ENCODE results near the gene CD52. TPM values are rescaled to one million over a fixed set of nuclear protein-coding genes. Genes with fewer than 3 reads are reported as not detected.

The CD52 gene
- total RNA-seq, 1 donor from 2014 or later, result 243 TPM

GRCh38 chr1:26350343-26350700 lies 32.6 kb downstream of the CD52 start:
- no peaks in the 10 kb centered on the region for H3K27me3 Mint-ChIP-seq (ENCODE audit: low read depth)

DNA sequence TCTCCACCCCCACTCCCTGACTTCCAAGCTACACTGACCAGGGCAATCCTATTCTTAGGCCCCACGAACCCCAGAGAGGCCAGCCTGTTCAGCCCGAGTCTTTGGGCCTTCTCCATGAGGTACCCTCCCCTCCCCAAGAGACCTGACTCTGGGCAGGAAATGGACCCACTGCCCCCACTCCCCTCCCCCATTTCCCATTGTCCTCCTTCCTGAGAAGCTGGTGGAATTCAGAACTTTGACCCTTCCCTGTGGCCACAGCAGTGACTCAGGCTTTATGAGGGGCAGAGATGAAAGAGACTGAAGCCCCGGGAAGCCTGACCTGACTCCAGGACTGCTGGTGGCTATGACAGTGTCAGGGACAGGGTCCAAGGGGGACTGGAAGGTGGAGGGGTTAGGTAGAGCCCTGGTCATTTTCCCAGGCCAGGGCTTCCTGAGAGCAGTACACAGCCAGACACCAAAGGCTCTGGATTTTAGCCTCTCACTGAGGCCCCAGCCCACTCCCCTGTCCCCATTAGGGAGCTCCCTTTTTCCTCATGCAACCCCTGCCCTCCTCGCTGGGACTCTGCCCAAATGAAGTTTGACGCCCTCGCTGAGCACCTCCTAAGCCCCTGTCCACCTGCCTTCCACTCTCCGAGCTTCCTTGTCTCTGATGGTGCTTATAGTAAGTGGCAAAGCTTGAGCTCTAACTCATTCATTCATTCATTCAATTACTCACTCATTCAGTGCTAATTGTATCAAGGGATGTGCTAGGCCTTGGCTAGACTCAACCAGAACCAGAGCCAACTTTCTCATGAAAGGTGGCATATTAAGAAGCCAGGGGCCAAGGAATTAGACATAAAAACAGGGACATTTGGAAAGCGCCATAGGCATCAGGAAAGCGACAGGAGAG lies 33.2 kb downstream of the CD52 start:
- Mint-ChIP-seq H3K4me3 (ENCODE audit: low read depth) (no peak overlapping the region), H3K9me3 (no peaks in the 10 kb centered on the region), H3K27ac (no peak overlapping the region), H3K4me1 (ENCODE audit: low read depth) (peaks cover 4% of the 10 kb centered on the region), H3K36me3 (ENCODE audit: low read depth) (no peaks in the 10 kb centered on the region), H3K27me3 (ENCODE audit: low read depth) (peaks cover 3% of the 10 kb centered on the region)
- intact Hi-C loops (cut with micrococcal nuclease), result no loop called here
- DNase-seq (ENCODE audit: low spot score), result no peak

More at GRCh38 chr1:26350343-26350700, 32.6 kb downstream of the CD52 start:
- no peak overlapping the region for H3K4me3 Mint-ChIP-seq (ENCODE audit: low read depth)
- no peaks in the 10 kb centered on the region for H3K36me3 Mint-ChIP-seq (ENCODE audit: low read depth)
- no peak overlapping the region for H3K27ac Mint-ChIP-seq
- no peaks in the 10 kb centered on the region for H3K9me3 Mint-ChIP-seq
- no peak for DNase-seq (ENCODE audit: low spot score)
- intact Hi-C loops (cut with micrococcal nuclease), result no loop called here
- H3K4me1 Mint-ChIP-seq (ENCODE audit: low read depth), result no peaks in the 10 kb centered on the region

GRCh38 chr1:26351590-26352337 lies 34.0 kb downstream of the CD52 start:
- Mint-ChIP-seq H3K9me3 (no peaks in the 10 kb centered on the region), H3K27me3 (ENCODE audit: low read depth) (peaks cover 3% of the 10 kb centered on the region), H3K4me1 (ENCODE audit: low read depth) (peaks cover 4% of the 10 kb centered on the region), H3K4me3 (ENCODE audit: low read depth) (no peak overlapping the region), H3K36me3 (ENCODE audit: low read depth) (no peaks in the 10 kb centered on the region), H3K27ac (no peak overlapping the region)
- DNase-seq (ENCODE audit: low spot score), result no peak
- intact Hi-C loops (cut with micrococcal nuclease), result no loop called here

- Mint-ChIP-seq H3K36me3 (ENCODE audit: low read depth) (no peaks in the 10 kb centered on the region), H3K4me3 (ENCODE audit: low read depth) (no peak overlapping the region), H3K27ac (no peak overlapping the region)
Measured at GRCh38 chr1:26352338-26352679, 34.6 kb downstream of the CD52 start.

DNA sequence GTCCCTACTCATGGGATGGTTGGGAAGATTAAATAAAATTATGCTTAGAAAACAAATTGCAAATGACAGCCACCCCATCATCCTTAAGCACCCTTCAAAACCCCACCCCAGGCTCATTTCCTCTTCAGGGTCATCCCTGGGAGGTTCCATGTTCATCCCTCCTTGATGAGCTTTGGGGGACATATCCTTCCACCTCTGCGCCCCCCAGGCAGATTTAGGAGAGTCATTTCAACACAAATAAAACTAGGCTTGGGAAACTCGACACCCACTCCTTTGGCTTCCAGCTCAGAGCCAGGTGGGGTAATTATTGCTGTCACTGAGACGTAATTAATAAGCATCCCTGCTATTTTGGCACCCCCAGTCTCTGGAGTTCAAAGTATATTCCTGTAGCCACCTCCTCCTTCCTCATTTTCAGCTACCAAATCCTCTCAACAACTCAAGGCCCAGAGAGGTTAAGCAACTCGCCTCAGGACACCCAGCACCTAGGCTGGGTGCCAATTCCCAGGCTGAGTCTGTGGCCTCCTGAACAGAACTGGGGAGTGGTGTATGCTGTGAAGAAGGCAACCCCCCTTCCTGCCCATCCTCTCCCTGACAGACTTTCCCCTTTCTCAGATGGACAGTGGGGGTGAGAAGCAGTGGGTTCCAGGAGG lies 35.6 kb downstream of the CD52 start:
- H3K27me3 Mint-ChIP-seq (ENCODE audit: low read depth), result peaks cover 3% of the 10 kb centered on the region
- no peak overlapping the region for H3K27ac Mint-ChIP-seq
- no peaks in the 10 kb centered on the region for H3K9me3 Mint-ChIP-seq
- DNase-seq (ENCODE audit: low spot score), result no peak
- intact Hi-C loops (cut with micrococcal nuclease), result no loop called here
- no peak overlapping the region for H3K4me3 Mint-ChIP-seq (ENCODE audit: low read depth)
- no peaks in the 10 kb centered on the region for H3K36me3 Mint-ChIP-seq (ENCODE audit: low read depth)
- H3K4me1 Mint-ChIP-seq (ENCODE audit: low read depth), result peaks cover 7% of the 10 kb centered on the region

More at GRCh38 chr1:26352338-26352679, 34.6 kb downstream of the CD52 start:
- peaks cover 3% of the 10 kb centered on the region for H3K27me3 Mint-ChIP-seq (ENCODE audit: low read depth)
- H3K9me3 Mint-ChIP-seq, result no peaks in the 10 kb centered on the region
- H3K4me1 Mint-ChIP-seq (ENCODE audit: low read depth), result peaks cover 6% of the 10 kb centered on the region
- DNase-seq (ENCODE audit: low spot score), result no peak
- intact Hi-C loops (cut with micrococcal nuclease), result no loop called here

DNA sequence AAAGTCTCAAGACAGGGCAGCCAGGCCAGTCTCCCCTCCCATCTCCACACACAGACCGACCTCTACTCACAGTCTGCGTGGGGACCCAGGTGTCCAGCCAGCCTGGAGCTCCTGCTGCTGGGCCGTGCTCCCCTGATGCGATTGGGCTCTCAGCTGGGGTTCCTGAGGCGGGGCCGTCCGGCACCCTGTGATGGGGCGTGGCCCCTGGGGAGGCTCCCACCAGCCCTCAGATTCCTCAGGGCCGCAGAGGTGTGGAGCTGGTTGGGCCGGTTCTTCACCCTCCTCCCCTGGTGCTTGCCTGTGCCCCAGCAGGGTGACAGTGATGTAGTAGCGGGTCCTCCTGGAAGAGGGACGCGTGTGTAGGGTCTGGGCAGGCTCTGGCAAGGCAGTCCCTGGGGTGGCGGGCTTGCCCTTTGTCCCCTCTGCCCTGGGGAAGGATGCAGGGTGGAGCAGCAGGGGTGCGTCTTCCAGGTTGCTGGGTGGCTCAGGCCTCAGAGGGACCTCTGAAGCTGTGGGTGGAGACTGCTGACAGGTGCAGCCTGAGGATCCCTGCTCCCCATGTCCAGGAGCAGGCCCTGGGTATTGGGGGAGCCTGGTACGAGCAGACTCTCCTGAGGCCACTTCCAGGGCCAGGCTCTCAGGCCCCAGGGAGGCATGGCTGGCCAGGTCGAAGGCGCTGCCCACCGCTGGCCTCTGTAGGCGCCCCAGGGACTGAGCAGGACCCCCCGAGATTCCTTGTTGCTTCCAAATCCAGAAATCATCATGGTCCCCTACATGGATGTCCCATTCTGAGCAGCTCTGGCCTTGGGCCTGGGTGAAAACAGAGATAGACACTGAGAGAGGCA lies 36.4 kb downstream of the CD52 start, which contains the start of gene CRYBG2:
CRYBG2 (minus strand) TSS at position 155 of the 845 bp plus-strand sequence. CDS start 7,473 bp downstream, outside the sequence.
- Mint-ChIP-seq H3K4me3 (ENCODE audit: low read depth) (no peak within 1 kb of the TSS), H3K36me3 (ENCODE audit: low read depth) (no peaks in the 10 kb centered on the region)

GRCh38 chr1:26354972-26355371 lies 37.2 kb downstream of the CD52 start:
- Mint-ChIP-seq H3K9me3 (no peaks in the 10 kb centered on the region), H3K4me1 (ENCODE audit: low read depth) (peaks cover 21% of the 10 kb centered on the region), H3K27me3 (ENCODE audit: low read depth) (peaks cover 12% of the 10 kb centered on the region), H3K36me3 (ENCODE audit: low read depth) (no peaks in the 10 kb centered on the region), H3K4me3 (ENCODE audit: low read depth) (no peak overlapping the region), H3K27ac (no peak overlapping the region)
- no peak for DNase-seq (ENCODE audit: low spot score)
- intact Hi-C loops (cut with micrococcal nuclease), result no loop called here

More for the DNA sequence above, 36.4 kb downstream of the CD52 start, which contains the start of gene CRYBG2:
- Mint-ChIP-seq H3K27ac (no peak within 1 kb of the TSS), H3K4me1 (ENCODE audit: low read depth) (peaks cover 16% of the 10 kb centered on the region), H3K27me3 (ENCODE audit: low read depth) (peaks cover 6% of the 10 kb centered on the region), H3K9me3 (no peaks in the 10 kb centered on the region)
- no peak for DNase-seq (ENCODE audit: low spot score)
- intact Hi-C loops (cut with micrococcal nuclease), result no loop called here

DNA sequence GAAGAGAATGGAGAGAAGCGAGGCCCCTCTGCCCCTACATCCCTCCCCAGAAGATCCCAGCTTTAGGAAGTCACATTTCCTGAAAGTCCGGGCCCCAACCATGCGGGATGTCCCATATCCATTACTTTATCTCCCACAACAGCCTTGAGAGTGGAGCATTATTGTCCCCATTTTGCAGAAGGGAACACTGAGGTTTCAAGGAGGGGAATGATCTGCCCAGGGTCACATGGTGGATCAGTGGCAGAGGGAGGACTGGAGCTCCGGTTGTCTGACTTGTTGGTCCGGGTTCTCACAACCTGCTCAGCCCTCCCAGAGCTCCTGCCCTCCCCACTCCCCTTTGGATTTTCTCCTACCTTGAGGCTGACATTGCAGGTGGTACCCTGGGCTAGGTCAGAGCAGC lies 38.3 kb downstream of the CD52 start:
- Mint-ChIP-seq H3K36me3 (ENCODE audit: low read depth) (no peaks in the 10 kb centered on the region), H3K27ac (no peak overlapping the region), H3K27me3 (ENCODE audit: low read depth) (peaks cover 18% of the 10 kb centered on the region), H3K4me3 (ENCODE audit: low read depth) (no peak overlapping the region), H3K9me3 (no peaks in the 10 kb centered on the region), H3K4me1 (ENCODE audit: low read depth) (peaks cover 28% of the 10 kb centered on the region)
- DNase-seq (ENCODE audit: low spot score), result no peak
- intact Hi-C loops (cut with micrococcal nuclease), result no loop called here

DNA sequence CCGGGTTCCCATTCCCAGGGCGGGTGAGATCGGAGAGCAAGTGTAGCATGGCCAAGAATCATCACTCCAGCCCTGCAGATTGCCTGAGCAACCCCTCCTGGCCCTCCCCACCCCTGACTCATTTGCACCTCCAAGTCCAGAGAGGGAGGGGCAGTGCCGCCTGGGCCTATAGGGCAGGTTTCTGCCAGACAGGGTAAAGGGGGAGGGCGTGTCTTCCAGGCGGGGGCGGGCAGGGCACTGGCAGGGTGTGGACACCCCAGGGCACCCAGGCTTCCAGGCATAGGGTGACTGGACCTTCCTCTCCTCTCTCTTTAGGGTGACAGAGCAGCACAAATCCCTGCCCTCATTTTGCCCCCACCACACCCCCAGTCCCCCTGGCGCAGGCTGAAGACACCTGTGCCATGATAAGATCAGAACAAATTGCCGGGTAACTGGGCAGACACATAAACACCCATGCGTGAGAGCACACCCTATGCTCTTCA lies 39.4 kb downstream of the CD52 start:
- H3K27me3 Mint-ChIP-seq (ENCODE audit: low read depth), result peaks cover 26% of the 10 kb centered on the region
- no peak for DNase-seq (ENCODE audit: low spot score)
- H3K36me3 Mint-ChIP-seq (ENCODE audit: low read depth), result no peaks in the 10 kb centered on the region
- no peak overlapping the region for H3K27ac Mint-ChIP-seq
- intact Hi-C loops (cut with micrococcal nuclease), result no loop called here
- H3K9me3 Mint-ChIP-seq, result no peaks in the 10 kb centered on the region
- no peak overlapping the region for H3K4me3 Mint-ChIP-seq (ENCODE audit: low read depth)
- peaks cover 28% of the 10 kb centered on the region for H3K4me1 Mint-ChIP-seq (ENCODE audit: low read depth)

DNA sequence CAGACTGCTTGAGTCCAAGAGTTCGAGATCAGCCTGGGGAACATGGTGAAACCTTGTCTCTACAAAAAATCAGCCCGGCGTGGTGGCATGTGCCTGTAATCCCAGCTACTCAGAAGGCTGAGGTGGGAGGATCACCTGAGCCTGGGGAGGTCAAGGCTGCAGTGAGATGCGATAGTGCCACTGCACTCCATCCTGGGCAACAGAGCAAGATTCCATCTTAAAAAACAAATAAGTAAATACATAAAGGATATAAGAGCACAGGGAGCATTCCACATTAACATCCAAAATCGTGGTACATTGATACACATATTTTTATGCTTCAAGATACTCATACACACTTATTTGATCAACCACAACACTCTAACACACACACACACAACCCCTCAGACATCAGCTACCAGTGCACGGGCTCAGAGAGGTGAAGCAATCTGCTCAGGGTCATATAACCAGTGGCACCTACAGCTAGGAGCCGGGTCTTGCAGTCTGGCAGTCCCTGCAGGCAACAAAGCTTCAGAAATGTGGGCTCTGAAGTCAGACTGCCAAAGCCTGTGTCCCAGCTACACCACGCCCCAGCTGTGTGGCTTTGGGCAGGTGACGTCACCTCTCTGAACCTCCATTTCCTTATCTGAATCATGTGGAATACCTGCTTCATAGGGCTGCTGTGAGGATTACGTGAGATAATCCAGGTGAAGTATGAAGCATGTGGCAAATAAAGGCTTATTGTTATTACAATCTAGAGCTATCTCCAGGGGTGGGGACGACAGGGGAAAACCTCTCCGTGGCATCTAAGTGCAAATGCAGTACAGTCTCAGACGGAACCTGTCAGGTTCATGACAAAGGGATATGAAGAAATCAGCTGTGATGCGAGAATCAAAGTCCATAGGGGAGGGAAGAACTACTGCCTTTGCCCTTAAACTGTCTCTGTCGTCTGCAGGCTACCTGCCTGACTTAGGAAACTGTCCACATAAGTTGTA lies 40.9 kb downstream of the CD52 start:
- peaks cover 27% of the 10 kb centered on the region for H3K27me3 Mint-ChIP-seq (ENCODE audit: low read depth)
- H3K36me3 Mint-ChIP-seq (ENCODE audit: low read depth), result no peaks in the 10 kb centered on the region
- intact Hi-C loops (cut with micrococcal nuclease), result no loop called here
- no peak overlapping the region for H3K4me3 Mint-ChIP-seq (ENCODE audit: low read depth)
- peaks cover 33% of the 10 kb centered on the region for H3K4me1 Mint-ChIP-seq (ENCODE audit: low read depth)
- peak; percentile 72 for DNase-seq (ENCODE audit: low spot score)
- H3K27ac Mint-ChIP-seq, result no peak overlapping the region
- H3K9me3 Mint-ChIP-seq, result no peaks in the 10 kb centered on the region
